Cerebellar cortex (tissue), 1 donor: ENCODE results near the gene UBN2.

Experiments used
- DNase-seq: peaks from one replicate; pipeline ENCODE4 v3.0.0-alpha.2; 2015; ENCODE audit warnings: low spot score

Gene UBN2

GRCh38 chr7:139232377-139232717 is 1.3 kb downstream of the UBN2 start:
- DNase-seq, result no peak

- no peak for DNase-seq
These were observed 1.9 kb downstream of the UBN2 start for GRCh38 chr7:139232904-139233303.

GRCh38 chr7:139241258-139241657 is 10.2 kb downstream of the UBN2 start:
- no peak for DNase-seq

- DNase-seq, result no peak
These were observed 11.8 kb downstream of the UBN2 start for GRCh38 chr7:139242741-139243281.

- no peak for DNase-seq
These were observed 14.4 kb downstream of the UBN2 start for GRCh38 chr7:139245401-139245800.

- DNase-seq, result no peak
These were observed 15.5 kb downstream of the UBN2 start for GRCh38 chr7:139246494-139246893.

GRCh38 chr7:139246905-139247304 is 15.9 kb downstream of the UBN2 start:
- DNase-seq, result no peak

GRCh38 chr7:139249179-139249810 is 18.3 kb downstream of the UBN2 start:
- DNase-seq, result no peak

GRCh38 chr7:139252451-139252850 is 21.4 kb downstream of the UBN2 start:
- DNase-seq, result no peak

GRCh38 chr7:139254281-139254680 is 23.2 kb downstream of the UBN2 start:
- DNase-seq, result no peak

- DNase-seq, result no peak
These were observed 23.7 kb downstream of the UBN2 start for GRCh38 chr7:139254728-139255127.

GRCh38 chr7:139255290-139255689 is 24.3 kb downstream of the UBN2 start:
- DNase-seq, result no peak

- no peak for DNase-seq
These were observed 28.1 kb downstream of the UBN2 start for GRCh38 chr7:139259142-139259541.

GRCh38 chr7:139264220-139264619 is 33.2 kb downstream of the UBN2 start:
- no peak for DNase-seq

GRCh38 chr7:139265673-139266072 is 34.6 kb downstream of the UBN2 start:
- no peak for DNase-seq

- DNase-seq, result no peak
These were observed 40.9 kb downstream of the UBN2 start for GRCh38 chr7:139271718-139272628.

GRCh38 chr7:139284252-139284896 is 53.3 kb downstream of the UBN2 start:
- no peak for DNase-seq

GRCh38 chr7:139286144-139286543 is 55.1 kb downstream of the UBN2 start:
- no peak for DNase-seq

- no peak for DNase-seq
These were observed 61.8 kb downstream of the UBN2 start for GRCh38 chr7:139292821-139293220.

GRCh38 chr7:139293534-139293933 is 62.5 kb downstream of the UBN2 start:
- no peak for DNase-seq

- DNase-seq, result no peak
These were observed 63.2 kb downstream of the UBN2 start for GRCh38 chr7:139294241-139294640.

- no peak for DNase-seq
These were observed 64.0 kb downstream of the UBN2 start for GRCh38 chr7:139294951-139295575.
